WTC11 (cell line): Measurements from ENCODE around the gene TMEM223. TPM values are rescaled to one million over a fixed set of nuclear protein-coding genes. Genes with fewer than 3 reads are reported as not detected.

ENCODE experiments used
- ATAC-seq: fragments of 200-7000 bp; cut with Tn5 transposase; 2 replicates; pipeline ENCODE4 v1.10.0; 2021; ENCODE audit warnings: mild to moderate bottlenecking, moderate library complexity
- CTCF ChIA-PET: fragments of 300-600 bp; sonication (Branson Sonifier 250); formaldehyde crosslinking; loops from one replicate; lab custom pipeline; 2021; ENCODE audit warnings: antibody characterized with exemption; lab: Charles Lee
- POLR2A ChIA-PET: fragments of 350-600 bp; sonication (Branson Sonifier 250); formaldehyde crosslinking; loops from one replicate; lab custom pipeline; 2021; ENCODE audit warnings: antibody characterized with exemption; lab: Charles Lee
- DNase-seq: peaks from one replicate; pipeline ENCODE4 v3.0.0; 2021; ENCODE audit warnings: low spot score
- H3K27ac Mint-ChIP-seq: 2 replicates; pipeline ENCODE4 v1.8.0; 2021; ENCODE audit warnings: mixed read lengths
- H3K27me3 Mint-ChIP-seq: 2 replicates; pipeline ENCODE4 v1.8.0; 2021; ENCODE audit warnings: low read depth, mild to moderate bottlenecking, moderate library complexity, mixed read lengths
- H3K36me3 Mint-ChIP-seq: 2 replicates; pipeline ENCODE4 v1.8.0; 2021; ENCODE audit warnings: mixed read lengths
- H3K4me1 Mint-ChIP-seq: 2 replicates; pipeline ENCODE4 v1.8.0; 2022; ENCODE audit warnings: mixed read lengths
- H3K4me3 Mint-ChIP-seq: 2 replicates; pipeline ENCODE4 v1.8.0; 2021; ENCODE audit warnings: mild to moderate bottlenecking, moderate library complexity, mixed read lengths
- H3K9me3 Mint-ChIP-seq: 2 replicates; pipeline ENCODE4 v1.8.0; 2021; ENCODE audit warnings: mixed read lengths
- SMAD3 ChIP-seq: sonication (generic); formaldehyde crosslinking; IDR thresholded peaks from 2 replicates; pipeline ENCODE4 v1.8.0; 2022; ENCODE audit warnings: missing genetic modification reagents, mild to moderate bottlenecking, borderline replicate concordance
- ZNF671 ChIP-seq: fragments of 250-450 bp; sonication (Bioruptor Pico); IDR thresholded peaks from 2 replicates; pipeline ENCODE4 v1.8.0; 2021; ENCODE audit warnings: mild to moderate bottlenecking
- microRNA-seq: library from miRNA; unstranded; fragments of <30 nt; microRNA quantifications from one replicate; pipeline ENCODE4 v1.2.0, GENCODE V29; 2022; ENCODE audit warnings: borderline number of aligned reads
- total RNA-seq: library from RNA; stranded (reverse); gene quantifications from 3 replicates; pipeline ENCODE4 v1.2.3, GENCODE V29; 2021

Gene TMEM223
- total RNA-seq, 1 experiment from 2014 or later, result 26.4 TPM

GRCh38 chr11:62747475-62748160, 44.2 kb downstream of the TMEM223 start:
- no peak for DNase-seq
- H3K9me3 Mint-ChIP-seq, result no peaks in the 10 kb centered on the region
- TF ChIP-seq ZNF671 (CRISPR knock-in tag) (0 out of 2 replicates have a peak, but pooled peaks have one; percentile 22), SMAD3 (CRISPR knock-in tag) (no peak)
- TF ChIP-seq, all 79 proteins: peak for 1
- no peak for ATAC-seq
- no peak overlapping the region for H3K4me3 Mint-ChIP-seq
- H3K36me3 Mint-ChIP-seq, result peaks cover 27% of the 10 kb centered on the region
- ChIA-PET POLR2A (interaction anchor here (0.7 to 1.2 kb wide), 3 partner anchors 10 to 134 kb away, joined by 3 read pairs; no protein-coding TSS in a partner anchor), CTCF (interaction anchor here (0.5 to 2.3 kb wide), 4 partner anchors 22 to 849 kb away, joined by 3 to 12 read pairs (median 4); no protein-coding TSS in a partner anchor)
- peaks cover 6% of the 10 kb centered on the region for H3K4me1 Mint-ChIP-seq
- no peaks in the 10 kb centered on the region for H3K27me3 Mint-ChIP-seq
- peak overlapping the region; percentile 80 for H3K27ac Mint-ChIP-seq

Small RNA genes within 50 kb of the gene (microRNA-seq; reads per million reads assigned to microRNA genes)
- gene MIR6514, result not detected
- gene MIR6748, result not detected

Other genes with a start within 250 kb of the TMEM223 start
- 10.9 to 21.0 TPM (median 11.5 TPM) in 3 replicates for gene AHNAK, start 245.2 kb downstream of the TMEM223 start, total RNA-seq
- gene EEF1G, start 218.1 kb downstream of the TMEM223 start, total RNA-seq, result 1,667 to 1,857 TPM (median 1,846 TPM) in 3 replicates
- 35.3 to 40.0 TPM (median 37.3 TPM) in 3 replicates for gene TUT1, start 200.5 kb downstream of the TMEM223 start, total RNA-seq
- 101 to 115 TPM (median 103 TPM) in 3 replicates for gene MTA2, start 190.1 kb downstream of the TMEM223 start, total RNA-seq
- 45.5 to 54.7 TPM (median 51.1 TPM) in 3 replicates for gene EML3, start 179.2 kb downstream of the TMEM223 start, total RNA-seq
- 0.78 to 1.6 TPM (median 0.94 TPM) in 3 replicates for gene ROM1, start 178.7 kb downstream of the TMEM223 start, total RNA-seq
- gene B3GAT3, start 170.0 kb downstream of the TMEM223 start, total RNA-seq, result 41.2 to 43.9 TPM (median 43.3 TPM) in 3 replicates
- gene GANAB, start 145.4 kb downstream of the TMEM223 start, total RNA-seq, result 323 to 350 TPM (median 327 TPM) in 3 replicates
- 28.9 to 32.7 TPM (median 31.9 TPM) in 3 replicates for gene INTS5, start 138.7 kb downstream of the TMEM223 start, total RNA-seq
- gene C11orf98, start 126.8 kb downstream of the TMEM223 start, total RNA-seq, result 132 to 154 TPM (median 137 TPM) in 3 replicates
- gene CSKMT, start 126.7 kb downstream of the TMEM223 start, total RNA-seq, result 60.7 to 75.6 TPM (median 60.9 TPM) in 3 replicates
- gene UQCC3, start 120.3 kb downstream of the TMEM223 start, total RNA-seq, result 17.7 to 18.7 TPM (median 18.1 TPM) in 3 replicates
- gene LBHD1, start 119.7 kb downstream of the TMEM223 start, total RNA-seq, result 4.2 to 6.3 TPM (median 5.1 TPM) in 3 replicates
- 128 to 135 TPM (median 128 TPM) in 3 replicates for gene UBXN1, start 112.9 kb downstream of the TMEM223 start, total RNA-seq
- gene LRRN4CL, start 102.5 kb downstream of the TMEM223 start, total RNA-seq, result 0.16 to 0.39 TPM (median 0.23 TPM) in 3 replicates
- gene BSCL2, start 84.6 kb downstream of the TMEM223 start, total RNA-seq, result 92.0 to 97.2 TPM (median 92.0 TPM) in 3 replicates
- gene GNG3, start 84.3 kb downstream of the TMEM223 start, total RNA-seq, result 3.5 to 6.0 TPM (median 3.9 TPM) in 3 replicates
- 42.1 to 42.9 TPM (median 42.2 TPM) in 3 replicates for gene HNRNPUL2, start 64.5 kb downstream of the TMEM223 start, total RNA-seq
- 39.7 to 48.7 TPM (median 39.8 TPM) in 3 replicates for gene TTC9C, start 63.5 kb downstream of the TMEM223 start, total RNA-seq
- 82.3 to 88.1 TPM (median 88.0 TPM) in 3 replicates for gene ZBTB3, start 37.8 kb downstream of the TMEM223 start, total RNA-seq
- gene POLR2G, start 30.4 kb downstream of the TMEM223 start, total RNA-seq, result 81.3 to 101 TPM (median 84.3 TPM) in 3 replicates
- gene TAF6L, start 20.6 kb downstream of the TMEM223 start, total RNA-seq, result 33.8 to 42.1 TPM (median 36.3 TPM) in 3 replicates
- gene TMEM179B, start 4.6 kb downstream of the TMEM223 start, total RNA-seq, result 21.4 to 23.6 TPM (median 22.2 TPM) in 3 replicates
- gene NXF1, start 13.4 kb upstream of the TMEM223 start, total RNA-seq, result 43.2 to 44.7 TPM (median 44.3 TPM) in 3 replicates
- gene STX5, start 40.0 kb upstream of the TMEM223 start, total RNA-seq, result 27.2 to 30.2 TPM (median 28.0 TPM) in 3 replicates
- gene TEX54, start 40.8 kb upstream of the TMEM223 start, total RNA-seq, result 0.44 TPM in 1 of 3 replicates, not detected in the others
- gene WDR74, start 47.6 kb upstream of the TMEM223 start, total RNA-seq, result 82.7 to 110 TPM (median 85.2 TPM) in 3 replicates
- 244 to 334 TPM (median 265 TPM) in 3 replicates for gene SLC3A2, start 88.9 kb upstream of the TMEM223 start, total RNA-seq
- not detected in 3 replicates for gene CHRM1, start 129.4 kb upstream of the TMEM223 start, total RNA-seq
- not detected in 3 replicates for gene SLC22A6, start 193.0 kb upstream of the TMEM223 start, total RNA-seq
- gene SLC22A8, start 223.8 kb upstream of the TMEM223 start, total RNA-seq, result not detected in 3 replicates